ENCODE measurements around the gene CARNS1. TPM values are rescaled to one million over a fixed set of nuclear protein-coding genes. Genes with fewer than 3 reads are reported as not detected.

The CARNS1 gene
- total and polyA plus RNA-seq, 9 of the 15 experiments (the other 6 are each of a cell fraction or from before 2014, with no cell fraction given) = 0.01 to 0.18 (median 0.06) TPM; not detected in 3

DNA sequence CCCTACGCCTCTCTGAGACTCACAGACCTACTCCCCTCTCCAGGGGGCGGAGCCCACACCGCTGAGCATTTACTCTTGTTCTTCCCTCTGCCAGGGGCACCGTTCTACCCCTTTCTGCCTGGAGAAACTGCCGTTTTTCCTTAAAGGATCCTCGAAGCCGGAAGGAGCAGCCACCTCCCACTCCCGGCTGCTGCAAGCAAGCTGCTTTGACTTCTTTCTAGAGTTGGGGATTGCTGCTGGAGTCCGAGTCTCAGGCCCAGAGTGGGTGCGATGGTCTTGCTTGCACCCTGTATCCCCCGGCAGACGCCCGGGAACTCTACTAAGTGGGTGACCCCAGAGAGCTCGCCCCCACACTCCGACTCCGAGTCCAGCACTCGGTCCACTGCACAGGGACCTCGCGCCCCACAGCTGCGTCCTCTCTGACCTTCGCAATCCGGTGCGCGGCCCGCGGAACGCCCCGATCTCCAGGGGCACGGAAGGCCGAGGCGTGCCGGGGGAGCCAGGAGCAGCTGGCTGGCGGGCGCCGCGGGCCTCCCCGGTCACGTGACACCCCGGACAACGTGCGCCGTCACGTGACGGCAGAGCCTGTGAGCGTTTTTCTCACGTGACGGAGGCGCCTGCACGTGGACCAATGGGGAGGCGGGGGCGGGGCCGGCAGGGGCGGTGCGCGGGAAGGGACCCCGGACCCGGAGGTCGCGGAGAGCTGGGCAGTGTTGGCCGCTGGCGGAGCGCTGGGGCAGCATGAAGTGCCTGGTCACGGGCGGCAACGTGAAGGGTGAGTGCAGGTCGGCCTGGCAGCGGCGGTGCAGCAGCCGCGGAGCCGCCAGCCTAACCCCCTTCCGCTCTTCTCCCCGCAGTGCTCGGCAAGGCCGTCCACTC lies 23.9 kb upstream of the CARNS1 start, which contains the start of gene RAD9A (continued):
- TF ChIP-seq, protein P1, sequence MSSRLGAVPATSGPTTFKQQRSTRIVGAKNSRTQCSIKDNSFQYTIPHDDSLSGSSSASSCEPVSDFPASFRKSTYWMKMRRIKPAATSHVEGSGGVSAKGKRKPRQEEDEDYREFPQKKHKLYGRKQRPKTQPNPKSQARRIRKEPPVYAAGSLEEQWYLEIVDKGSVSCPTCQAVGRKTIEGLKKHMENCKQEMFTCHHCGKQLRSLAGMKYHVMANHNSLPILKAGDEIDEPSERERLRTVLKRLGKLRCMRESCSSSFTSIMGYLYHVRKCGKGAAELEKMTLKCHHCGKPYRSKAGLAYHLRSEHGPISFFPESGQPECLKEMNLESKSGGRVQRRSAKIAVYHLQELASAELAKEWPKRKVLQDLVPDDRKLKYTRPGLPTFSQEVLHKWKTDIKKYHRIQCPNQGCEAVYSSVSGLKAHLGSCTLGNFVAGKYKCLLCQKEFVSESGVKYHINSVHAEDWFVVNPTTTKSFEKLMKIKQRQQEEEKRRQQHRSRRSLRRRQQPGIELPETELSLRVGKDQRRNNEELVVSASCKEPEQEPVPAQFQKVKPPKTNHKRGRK (tag; IDR thresholded peaks at IDR 0.05) = no peak
- TF ChIP-seq RBM25 (IDR thresholded peaks at IDR 0.05; ENCODE audit: low read depth, low read length, severe bottlenecking) (peak; percentile 78), ZNF436 (CRISPR knock-in tag; IDR thresholded peaks at IDR 0.05) (no peak), ZBTB7A (IDR thresholded peaks at IDR 0.05; ENCODE audit: borderline replicate concordance, control insufficient read depth, low read depth, low read length) (peak; percentile 85; the same call in 1 of the 2 replicates), ETV1 (tag; conservative IDR thresholded peaks at IDR 0.05; ENCODE audit: low read depth) (peak; percentile 46), RREB1 (CRISPR knock-in tag; IDR thresholded peaks at IDR 0.05) (0 out of 2 replicates have a peak, but pooled peaks have one; percentile 54), SREBF1 (IDR thresholded peaks at IDR 0.05; ENCODE audit: borderline replicate concordance, low read depth, low read length) (peak; percentile 83), ZNF134 (CRISPR knock-in tag; conservative IDR thresholded peaks at IDR 0.05) (no peak), FOSL1 (tag; conservative IDR thresholded peaks at IDR 0.05) (peak; percentile 61), LCOR (CRISPR knock-in tag; IDR thresholded peaks at IDR 0.05) (peak; percentile 91), ZNF583 (CRISPR knock-in tag; IDR thresholded peaks at IDR 0.05) (no peak), CREB3L1 (IDR thresholded peaks at IDR 0.05; ENCODE audit: borderline replicate concordance, low read depth) (peak; percentile 41; the same call in 1 of the 2 replicates)
- TF ChIP-seq, protein P2, sequence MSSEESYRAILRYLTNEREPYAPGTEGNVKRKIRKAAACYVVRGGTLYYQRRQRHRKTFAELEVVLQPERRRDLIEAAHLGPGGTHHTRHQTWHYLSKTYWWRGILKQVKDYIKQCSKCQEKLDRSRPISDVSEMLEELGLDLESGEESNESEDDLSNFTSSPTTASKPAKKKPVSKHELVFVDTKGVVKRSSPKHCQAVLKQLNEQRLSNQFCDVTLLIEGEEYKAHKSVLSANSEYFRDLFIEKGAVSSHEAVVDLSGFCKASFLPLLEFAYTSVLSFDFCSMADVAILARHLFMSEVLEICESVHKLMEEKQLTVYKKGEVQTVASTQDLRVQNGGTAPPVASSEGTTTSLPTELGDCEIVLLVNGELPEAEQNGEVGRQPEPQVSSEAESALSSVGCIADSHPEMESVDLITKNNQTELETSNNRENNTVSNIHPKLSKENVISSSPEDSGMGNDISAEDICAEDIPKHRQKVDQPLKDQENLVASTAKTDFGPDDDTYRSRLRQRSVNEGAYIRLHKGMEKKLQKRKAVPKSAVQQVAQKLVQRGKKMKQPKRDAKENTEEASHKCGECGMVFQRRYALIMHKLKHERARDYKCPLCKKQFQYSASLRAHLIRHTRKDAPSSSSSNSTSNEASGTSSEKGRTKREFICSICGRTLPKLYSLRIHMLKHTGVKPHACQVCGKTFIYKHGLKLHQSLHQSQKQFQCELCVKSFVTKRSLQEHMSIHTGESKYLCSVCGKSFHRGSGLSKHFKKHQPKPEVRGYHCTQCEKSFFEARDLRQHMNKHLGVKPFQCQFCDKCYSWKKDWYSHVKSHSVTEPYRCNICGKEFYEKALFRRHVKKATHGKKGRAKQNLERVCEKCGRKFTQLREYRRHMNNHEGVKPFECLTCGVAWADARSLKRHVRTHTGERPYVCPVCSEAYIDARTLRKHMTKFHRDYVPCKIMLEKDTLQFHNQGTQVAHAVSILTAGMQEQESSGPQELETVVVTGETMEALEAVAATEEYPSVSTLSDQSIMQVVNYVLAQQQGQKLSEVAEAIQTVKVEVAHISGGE (CRISPR knock-in tag; IDR thresholded peaks at IDR 0.05) = 0 out of 6 replicates have a peak, but pooled peaks of 1 of the 3 experiments have one; percentile 72

Measured in K562 (cell line).